Right atrium auricular region (tissue), 2 donors: ENCODE data around the gene BRICD5. TPM values are rescaled to one million over a fixed set of nuclear protein-coding genes. Genes with fewer than 3 reads are reported as not detected.

Experiments used
- DNase-seq: peaks from one replicate; pipeline ENCODE4 v3.0.0-alpha.2; 2019; ENCODE audit warnings: low spot score
- H3K27ac ChIP-seq, 2 donors: fragments of 200-600 bp; sonication (generic); 1 replicate in 1 of 2; 2 replicates in 1 of 2; pipeline ENCODE4 v1.5.1; 2016 to 2019
- H3K27me3 ChIP-seq, 2 donors: fragments of 200-600 bp; sonication (generic); one replicate each; pipeline versions ENCODE4 v1.5.1 to v1.6.0; 2017 to 2019
- H3K36me3 ChIP-seq: fragments of 200-600 bp; sonication (generic); one replicate; pipeline ENCODE4 v1.5.1; 2016
- H3K4me1 ChIP-seq, 2 donors: fragments of 200-600 bp; sonication (generic); one replicate each; pipeline versions ENCODE4 v1.5.1 to v1.6.0; 2017 to 2019
- H3K4me3 ChIP-seq, 2 donors: fragments of 200-600 bp; sonication (generic); 1 replicate in 1 of 2; 2 replicates in 1 of 2; pipeline ENCODE4 v1.5.1; 2017 to 2019; ENCODE audit warnings: mild to moderate bottlenecking in 1 of 2, moderate library complexity in 1 of 2
- H3K9me3 ChIP-seq, 2 donors: fragments of 200-600 bp; sonication (generic); one replicate each; pipeline ENCODE4 v1.5.1; 2019
- total RNA-seq, 2 donors: library from RNA; depleted of rRNA; stranded (reverse); fragments of >200 nt; gene quantifications; one replicate each; pipeline ENCODE4 v1.1.0, GENCODE V29; 2016
- TF ChIP-seq, protein P1 (sequence below), 2 donors: fragments of 200-600 bp; sonication (generic); IDR thresholded peaks; one replicate each; pipeline ENCODE4 v1.5.1; 2019; ENCODE audit warnings: antibody characterized with exemption in 2 of 2

The BRICD5 gene
- total RNA-seq, 2 donors from 2014 or later = 1.2 to 1.6 TPM

DNA sequence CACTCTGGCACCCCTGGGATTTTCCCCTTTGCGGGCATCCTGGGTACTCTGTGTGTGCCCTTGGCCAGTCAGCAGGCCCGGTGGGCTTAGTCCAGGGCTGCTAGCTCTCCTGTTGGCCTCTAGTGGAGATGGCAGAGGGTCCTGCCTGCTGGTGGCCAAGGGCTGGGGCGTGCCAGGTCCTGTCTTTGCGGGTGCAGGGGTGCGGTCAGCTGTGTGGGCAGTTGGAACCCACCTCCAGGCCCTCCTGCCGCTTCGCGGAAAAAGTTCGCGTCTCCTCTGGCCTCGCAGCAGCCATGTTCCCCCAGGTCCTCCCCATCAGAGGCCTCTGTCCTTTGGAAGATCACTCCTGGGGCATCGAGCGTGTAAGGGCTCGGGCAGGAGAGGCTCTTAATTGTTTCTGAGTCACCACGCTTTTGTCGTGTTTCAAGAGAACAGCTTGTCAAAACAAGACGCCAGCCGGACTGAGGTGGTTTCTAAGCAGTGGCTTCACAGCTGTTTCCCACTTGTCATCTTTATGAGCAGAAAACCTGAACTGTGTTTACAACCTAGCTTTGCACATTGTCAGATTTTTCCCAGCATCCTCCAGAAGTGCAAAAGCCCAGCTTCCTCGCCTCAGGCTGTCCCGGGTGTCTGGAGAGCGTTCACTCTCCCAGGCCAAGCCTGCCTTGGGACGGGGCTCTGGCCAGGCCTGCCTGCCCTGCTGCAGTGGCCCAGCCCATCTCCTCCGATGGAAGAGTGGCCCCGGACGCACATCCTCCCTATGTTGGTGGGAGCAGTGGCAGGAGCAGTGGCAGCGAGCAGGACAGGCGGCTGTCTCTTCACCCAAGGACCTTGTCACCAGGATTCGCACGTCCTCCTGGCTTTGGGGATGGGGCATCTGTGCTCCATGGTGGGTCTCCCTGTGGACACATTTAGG lies 20.6 kb upstream of the BRICD5 start:
- Histone ChIP-seq H3K4me1 (peaks cover 0 to 7% of the 10 kb centered on the region in 2 donors), H3K4me3 (no peak overlapping the region), H3K36me3 (peaks cover 77% of the 10 kb centered on the region), H3K27ac (no peak overlapping the region), H3K9me3 (no peaks in the 10 kb centered on the region), H3K27me3 (no peaks in the 10 kb centered on the region)
- TF ChIP-seq, protein P1, sequence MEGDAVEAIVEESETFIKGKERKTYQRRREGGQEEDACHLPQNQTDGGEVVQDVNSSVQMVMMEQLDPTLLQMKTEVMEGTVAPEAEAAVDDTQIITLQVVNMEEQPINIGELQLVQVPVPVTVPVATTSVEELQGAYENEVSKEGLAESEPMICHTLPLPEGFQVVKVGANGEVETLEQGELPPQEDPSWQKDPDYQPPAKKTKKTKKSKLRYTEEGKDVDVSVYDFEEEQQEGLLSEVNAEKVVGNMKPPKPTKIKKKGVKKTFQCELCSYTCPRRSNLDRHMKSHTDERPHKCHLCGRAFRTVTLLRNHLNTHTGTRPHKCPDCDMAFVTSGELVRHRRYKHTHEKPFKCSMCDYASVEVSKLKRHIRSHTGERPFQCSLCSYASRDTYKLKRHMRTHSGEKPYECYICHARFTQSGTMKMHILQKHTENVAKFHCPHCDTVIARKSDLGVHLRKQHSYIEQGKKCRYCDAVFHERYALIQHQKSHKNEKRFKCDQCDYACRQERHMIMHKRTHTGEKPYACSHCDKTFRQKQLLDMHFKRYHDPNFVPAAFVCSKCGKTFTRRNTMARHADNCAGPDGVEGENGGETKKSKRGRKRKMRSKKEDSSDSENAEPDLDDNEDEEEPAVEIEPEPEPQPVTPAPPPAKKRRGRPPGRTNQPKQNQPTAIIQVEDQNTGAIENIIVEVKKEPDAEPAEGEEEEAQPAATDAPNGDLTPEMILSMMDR (IDR thresholded peaks at IDR 0.05) = no peak
- DNase-seq = no peak

DNA sequence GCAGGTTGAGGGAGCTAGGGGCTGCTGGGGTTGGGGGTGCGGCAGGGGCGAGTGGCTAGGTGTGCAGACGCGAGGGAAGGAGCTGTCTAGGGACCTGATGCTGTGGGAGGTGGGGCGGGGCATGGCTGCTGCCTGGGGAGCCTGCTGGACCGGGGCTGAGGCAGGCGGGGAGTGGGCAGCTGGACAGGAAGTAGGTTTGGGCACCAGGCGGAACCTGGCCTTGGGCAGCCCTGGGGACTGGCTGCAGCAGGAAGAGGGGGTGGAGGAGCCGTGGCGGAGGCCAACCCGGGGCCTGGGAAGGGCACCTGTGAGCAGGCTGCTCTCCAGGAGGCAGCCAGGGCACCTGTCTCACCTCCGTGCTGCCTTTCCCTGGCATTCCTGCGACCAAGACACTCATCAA lies 19.7 kb upstream of the BRICD5 start:
- H3K36me3 ChIP-seq = peaks cover 72% of the 10 kb centered on the region
- no peak overlapping the region for H3K27ac ChIP-seq
- H3K4me3 ChIP-seq = no peak overlapping the region
- DNase-seq = no peak
- H3K27me3 ChIP-seq = no peaks in the 10 kb centered on the region
- no peaks in the 10 kb centered on the region for H3K9me3 ChIP-seq
- peaks cover 0 to 6% of the 10 kb centered on the region in 2 donors for H3K4me1 ChIP-seq
- TF ChIP-seq, protein P1 (IDR thresholded peaks at IDR 0.05) = no peak

DNA sequence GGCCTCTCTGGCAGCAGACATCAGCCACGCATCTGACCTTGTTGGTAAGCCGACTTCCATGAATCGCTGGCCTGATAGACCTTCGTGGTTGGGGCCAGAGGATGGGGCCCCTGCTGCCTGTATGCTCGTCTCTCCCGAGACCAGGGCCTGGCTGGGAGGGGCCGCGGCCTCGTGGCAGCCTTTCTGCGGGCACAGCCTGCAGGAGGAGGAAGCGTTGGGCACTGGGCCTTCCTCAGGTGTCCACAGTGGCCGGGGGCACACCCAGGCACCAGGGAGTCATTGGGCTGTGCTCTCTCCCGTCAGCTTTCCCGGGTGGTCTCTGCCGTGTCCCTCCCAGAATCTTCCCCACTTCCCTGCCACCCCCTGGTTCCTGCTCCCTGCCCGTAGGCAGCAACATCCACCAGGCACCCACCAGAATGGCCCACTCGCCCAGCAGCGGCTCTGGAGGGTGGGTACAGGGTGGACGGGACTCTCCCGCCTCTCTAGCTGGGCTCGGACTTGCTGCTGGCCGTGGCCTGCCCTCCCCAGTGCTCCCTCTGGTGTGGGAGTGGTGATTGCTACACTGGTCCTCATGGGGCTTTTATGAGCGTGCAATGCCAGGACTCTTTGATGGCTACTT lies 19.1 kb upstream of the BRICD5 start:
- Histone ChIP-seq H3K4me3 (no peak overlapping the region), H3K36me3 (peaks cover 66% of the 10 kb centered on the region), H3K27ac (no peak overlapping the region), H3K4me1 (peaks cover 0 to 12% of the 10 kb centered on the region in 2 donors), H3K9me3 (no peaks in the 10 kb centered on the region), H3K27me3 (no peaks in the 10 kb centered on the region)
- TF ChIP-seq, protein P1 (IDR thresholded peaks at IDR 0.05) = no peak
- DNase-seq = no peak

DNA sequence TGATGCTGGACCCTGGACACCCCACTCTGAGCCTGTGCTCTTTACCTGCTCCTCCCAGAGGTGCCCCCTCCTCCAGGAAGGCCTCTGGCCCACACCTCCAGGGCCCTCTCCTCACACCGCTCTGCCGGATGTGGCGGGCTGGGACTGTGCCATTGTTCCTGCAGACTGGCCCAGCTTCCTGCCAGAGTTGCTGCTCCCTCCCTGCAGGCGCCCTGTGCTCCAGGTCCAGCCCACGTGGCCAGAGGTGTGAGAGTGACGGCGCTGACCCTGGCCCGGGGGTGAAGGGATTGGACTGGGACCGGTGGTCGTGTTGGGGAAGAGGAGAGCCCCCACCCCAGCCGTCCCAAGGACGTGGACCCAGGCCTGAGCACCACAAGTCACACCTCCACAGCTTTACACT lies 18.4 kb upstream of the BRICD5 start:
- H3K4me3 ChIP-seq = no peak overlapping the region
- DNase-seq = no peak
- H3K27ac ChIP-seq = no peak overlapping the region
- no peaks in the 10 kb centered on the region for H3K27me3 ChIP-seq
- peaks cover 0 to 18% of the 10 kb centered on the region in 2 donors for H3K4me1 ChIP-seq
- TF ChIP-seq, protein P1 (IDR thresholded peaks at IDR 0.05) = no peak
- H3K9me3 ChIP-seq = no peaks in the 10 kb centered on the region
- H3K36me3 ChIP-seq = peaks cover 59% of the 10 kb centered on the region

DNA sequence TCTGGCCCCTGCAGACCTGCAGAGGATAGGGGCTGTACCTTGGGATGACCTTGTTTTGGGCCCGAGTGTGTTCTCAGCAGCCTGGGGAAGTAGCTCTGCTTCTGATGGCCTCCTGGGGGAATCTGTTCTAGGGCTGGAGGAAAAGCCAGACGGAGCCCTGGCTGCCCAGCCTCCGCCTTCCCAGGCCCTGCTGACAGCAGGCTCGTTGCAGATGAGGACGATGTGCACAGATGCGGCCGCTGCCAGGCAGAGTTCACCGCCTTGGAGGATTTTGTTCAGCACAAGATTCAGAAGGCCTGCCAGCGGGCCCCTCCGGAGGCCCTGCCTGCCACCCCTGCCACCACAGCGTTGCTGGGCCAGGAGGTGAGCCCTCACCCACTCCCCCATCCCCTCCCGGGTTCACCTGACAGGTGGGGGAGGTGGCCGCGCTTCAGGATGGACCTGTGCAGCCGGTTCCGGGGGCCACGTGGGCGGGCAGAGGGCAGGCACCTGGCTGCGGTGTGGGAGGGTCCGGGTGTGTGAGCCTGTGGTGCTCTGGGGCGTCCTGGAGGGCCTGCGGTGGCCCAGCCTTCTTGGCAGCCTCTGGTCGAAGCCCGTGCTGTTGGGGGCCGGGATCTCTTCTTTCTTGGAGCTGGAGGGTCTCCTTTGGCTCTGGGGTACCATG lies 17.6 kb upstream of the BRICD5 start:
- TF ChIP-seq, protein P1 (IDR thresholded peaks at IDR 0.05) = no peak
- H3K4me3 ChIP-seq = no peak overlapping the region
- no peaks in the 10 kb centered on the region for H3K9me3 ChIP-seq
- H3K27me3 ChIP-seq = no peaks in the 10 kb centered on the region
- H3K4me1 ChIP-seq = peaks cover 0 to 20% of the 10 kb centered on the region in 2 donors
- no peak overlapping the region for H3K27ac ChIP-seq
- DNase-seq = no peak
- peaks cover 51% of the 10 kb centered on the region for H3K36me3 ChIP-seq
